ENCODE results near the gene OR2AG2. TPM values are rescaled to one million over a fixed set of nuclear protein-coding genes. Genes with fewer than 3 reads are reported as not detected.

OR2AG2 gene
- total and polyA plus RNA-seq, 12 donors = 0.14 to 0.64 (median 0.27) TPM; not detected in 7

- 58 to 84% (median 74%) methylated on average over 1 of the region's 1 CpG for WGBS, 4 donors
- DNase-seq = no peak
- H3K4me1 ChIP-seq (replicated peaks in 1 of 2) = no peaks in the 10 kb centered on the region
- no peaks in the 10 kb centered on the region for H3K27me3 ChIP-seq
- no peak overlapping the region for H3K27ac ChIP-seq
- intact Hi-C loops (cut with DNase I) = no loop called here
- no peak for TF ChIP-seq POLR2A (IDR thresholded peaks at IDR 0.05)
- TF ChIP-seq, protein P1, sequence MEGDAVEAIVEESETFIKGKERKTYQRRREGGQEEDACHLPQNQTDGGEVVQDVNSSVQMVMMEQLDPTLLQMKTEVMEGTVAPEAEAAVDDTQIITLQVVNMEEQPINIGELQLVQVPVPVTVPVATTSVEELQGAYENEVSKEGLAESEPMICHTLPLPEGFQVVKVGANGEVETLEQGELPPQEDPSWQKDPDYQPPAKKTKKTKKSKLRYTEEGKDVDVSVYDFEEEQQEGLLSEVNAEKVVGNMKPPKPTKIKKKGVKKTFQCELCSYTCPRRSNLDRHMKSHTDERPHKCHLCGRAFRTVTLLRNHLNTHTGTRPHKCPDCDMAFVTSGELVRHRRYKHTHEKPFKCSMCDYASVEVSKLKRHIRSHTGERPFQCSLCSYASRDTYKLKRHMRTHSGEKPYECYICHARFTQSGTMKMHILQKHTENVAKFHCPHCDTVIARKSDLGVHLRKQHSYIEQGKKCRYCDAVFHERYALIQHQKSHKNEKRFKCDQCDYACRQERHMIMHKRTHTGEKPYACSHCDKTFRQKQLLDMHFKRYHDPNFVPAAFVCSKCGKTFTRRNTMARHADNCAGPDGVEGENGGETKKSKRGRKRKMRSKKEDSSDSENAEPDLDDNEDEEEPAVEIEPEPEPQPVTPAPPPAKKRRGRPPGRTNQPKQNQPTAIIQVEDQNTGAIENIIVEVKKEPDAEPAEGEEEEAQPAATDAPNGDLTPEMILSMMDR (IDR thresholded peaks at IDR 0.05) = no peak
- no peaks in the 10 kb centered on the region for H3K9me3 ChIP-seq (replicated peaks in 1 of 3)
- H3K36me3 ChIP-seq (replicated peaks in 1 of 2) = no peaks in the 10 kb centered on the region
- no peak overlapping the region for H3K4me3 ChIP-seq
Observed at GRCh38 chr11:6755953-6756347, 15.8 kb downstream of the OR2AG2 start.

DNA sequence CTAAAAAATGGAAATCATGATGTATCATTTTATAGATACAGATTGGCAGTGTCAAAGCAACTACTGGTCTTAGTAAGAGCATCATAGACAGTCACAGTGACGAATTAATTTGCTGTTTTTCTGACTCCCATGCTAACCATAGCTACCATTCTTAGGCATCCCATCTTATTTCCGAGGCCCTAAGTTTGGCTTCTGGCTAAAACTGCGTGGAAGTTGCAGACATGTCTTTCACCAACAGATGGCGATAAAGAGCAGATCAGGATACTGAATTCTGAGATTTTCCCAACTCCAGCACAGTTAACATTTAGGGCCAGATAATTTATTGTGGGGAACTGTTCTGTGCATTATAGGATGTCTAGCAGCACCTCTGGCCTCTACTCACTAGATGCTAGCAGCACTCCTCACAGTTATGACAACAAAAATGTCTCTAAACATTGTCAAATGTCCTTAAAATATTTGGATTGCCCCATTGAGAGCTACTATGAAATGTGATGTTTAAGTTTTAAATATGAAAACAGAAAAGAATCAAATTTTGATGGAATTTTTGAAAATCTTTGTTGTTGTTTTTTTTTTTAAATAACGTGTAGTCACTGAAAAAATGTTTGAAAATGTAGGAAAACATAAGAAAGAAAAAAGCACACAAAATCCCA is 16.3 kb downstream of the OR2AG2 start:
- 5 to 11% (median 6%) methylated on average over 5 of the region's 5 CpGs for WGBS, 4 donors
- intact Hi-C loops (cut with DNase I) = no loop called here
- H3K27me3 ChIP-seq = no peaks in the 10 kb centered on the region
- DNase-seq = peak in 5 of 7 donors; percentile 21 to 41 (median 30)
- no peaks in the 10 kb centered on the region for H3K4me1 ChIP-seq (replicated peaks in 1 of 2)
- TF ChIP-seq, protein P1 (IDR thresholded peaks at IDR 0.05) = peak; percentile 51 to 83 (median 59)
- TF ChIP-seq POLR2A (IDR thresholded peaks at IDR 0.05) = no peak
- no peak overlapping the region for H3K27ac ChIP-seq
- H3K9me3 ChIP-seq (replicated peaks in 1 of 3) = no peaks in the 10 kb centered on the region
- H3K4me3 ChIP-seq = no peak overlapping the region
- no peaks in the 10 kb centered on the region for H3K36me3 ChIP-seq (replicated peaks in 1 of 2)

DNA sequence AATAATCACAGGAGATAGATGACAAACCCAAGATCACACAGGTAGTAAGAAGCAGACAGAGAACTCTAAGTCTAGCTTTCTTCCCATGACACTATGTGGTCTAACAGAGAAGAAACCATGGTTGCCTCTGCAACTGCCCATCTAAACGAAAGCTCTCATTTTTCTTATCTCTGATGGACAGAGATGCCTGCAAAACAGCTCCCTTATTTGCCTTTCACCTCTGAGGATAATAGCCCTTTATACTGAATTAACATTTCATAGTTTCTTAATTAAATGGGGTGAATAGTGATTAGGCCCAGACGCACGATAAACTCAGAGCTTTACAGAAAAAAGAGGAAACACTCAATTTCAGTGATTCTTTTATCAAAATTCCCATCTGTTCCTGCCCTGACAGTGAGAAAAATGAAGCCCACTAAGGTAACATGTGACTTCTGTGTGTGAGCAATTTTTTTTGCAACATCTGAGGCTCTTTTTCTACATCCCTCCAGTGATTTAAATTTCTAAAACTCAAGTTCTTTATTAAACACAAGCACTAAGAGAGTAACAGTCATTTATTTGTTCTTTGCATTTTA is 24.6 kb downstream of the OR2AG2 start:
- Histone ChIP-seq H3K4me1 (replicated peaks in 1 of 2) (no peaks in the 10 kb centered on the region), H3K36me3 (replicated peaks in 1 of 2) (no peaks in the 10 kb centered on the region), H3K4me3 (no peak overlapping the region), H3K9me3 (replicated peaks in 1 of 3) (no peaks in the 10 kb centered on the region), H3K27ac (no peak overlapping the region), H3K27me3 (no peaks in the 10 kb centered on the region)
- intact Hi-C loops (cut with DNase I) = no loop called here
- WGBS, 4 donors = 55 to 74% (median 57%) methylated on average over 3 of the region's 3 CpGs
- no peak for TF ChIP-seq POLR2A (IDR thresholded peaks at IDR 0.05)
- TF ChIP-seq, protein P1 (IDR thresholded peaks at IDR 0.05) = no peak
- no peak for DNase-seq

- no peak for DNase-seq
- Histone ChIP-seq H3K9me3 (replicated peaks in 1 of 3) (no peaks in the 10 kb centered on the region), H3K36me3 (replicated peaks in 1 of 2) (no peaks in the 10 kb centered on the region), H3K27me3 (no peaks in the 10 kb centered on the region), H3K4me3 (peak overlapping the region in 1 of 4 donors; percentile 3), H3K4me1 (replicated peaks in 1 of 2) (no peaks in the 10 kb centered on the region), H3K27ac (peak overlapping the region in 3 of 5 donors; percentile 21 to 59 (median 57))
- WGBS, 4 donors = 55 to 72% (median 58%) methylated on average over 1 of the region's 1 CpG
- intact Hi-C loops (cut with DNase I) = no loop called here
- TF ChIP-seq, protein P1 (IDR thresholded peaks at IDR 0.05) = no peak
- TF ChIP-seq POLR2A (IDR thresholded peaks at IDR 0.05) = no peak
Observed at GRCh38 chr11:6746626-6747025, 25.1 kb downstream of the OR2AG2 start.
